NT2/D1 (cell line): ENCODE results near the gene SLC44A3.

Experiments
- SUZ12 ChIP-seq: IDR thresholded peaks from 2 replicates; pipeline ENCODE4 v1.6.1; 2011; ENCODE audit not compliant: insufficient read length, insufficient read depth; ENCODE audit errors: extremely low read depth
- YY1 ChIP-seq: IDR thresholded peaks from 2 replicates; pipeline ENCODE4 v1.6.1; 2011; ENCODE audit not compliant: insufficient read length, insufficient read depth
- ZNF274 ChIP-seq: IDR thresholded peaks from 2 replicates; pipeline ENCODE4 v1.6.1; 2011; ENCODE audit warnings: mild to moderate bottlenecking, low read depth, low read length

- TF ChIP-seq ZNF274 = no peak
- no peak for TF ChIP-seq YY1
- no peak for TF ChIP-seq SUZ12
Measured at GRCh38 chr1:94878329-94878728, 58.2 kb downstream of the SLC44A3 start.
